ENCODE data around the gene FAM227B. TPM values are rescaled to one million over a fixed set of nuclear protein-coding genes. Genes with fewer than 3 reads are reported as not detected.
"Not testable (repeated sequence)": the region's sequence is repeated elsewhere in the genome, so short reads cannot be mapped to it uniquely, and the experiment has no call there.

FAM227B gene
- total RNA-seq, 1 donor from 2014 or later, result 19.4 TPM

- peak; percentile 85 for ATAC-seq (ENCODE audit: poor library complexity)
- DNase-seq, result no peak
- intact Hi-C loops (cut with DNase I), result loop anchor here (5.0 to 10.0 kb wide), 2 partner anchors 191 to 568 kb away; no protein-coding TSS in a partner anchor
These were observed 197.6 kb downstream of the FAM227B start, which contains the start of gene FGF7 for GRCh38 chr15:49423021-49423420. Gene FGF7, plus strand, starts transcription at chr15:49423242. Its CDS starts 1,056 bp downstream, at chr15:49424298.

GRCh38 chr15:49421991-49422390 is 198.6 kb downstream of the FAM227B start:
- ATAC-seq (ENCODE audit: poor library complexity) (peak; percentile 63), DNase-seq (peak; percentile 78)
- intact Hi-C loops (cut with DNase I), result loop anchor here (5.0 to 10.0 kb wide), 2 partner anchors 190 to 567 kb away; no protein-coding TSS in a partner anchor

GRCh38 chr15:49418811-49419210 is 201.8 kb downstream of the FAM227B start:
- intact Hi-C loops (cut with DNase I), result no loop called here
- no peak for DNase-seq
- ATAC-seq (ENCODE audit: poor library complexity), result no peak

GRCh38 chr15:49415638-49416037 is 205.0 kb downstream of the FAM227B start:
- ATAC-seq (ENCODE audit: poor library complexity) (no peak), DNase-seq (no peak)
- intact Hi-C loops (cut with DNase I), result no loop called here

GRCh38 chr15:49415149-49415548 is 205.5 kb downstream of the FAM227B start:
- DNase-seq (no peak), ATAC-seq (ENCODE audit: poor library complexity) (no peak)
- intact Hi-C loops (cut with DNase I), result no loop called here

- intact Hi-C loops (cut with DNase I), result no loop called here
- no peak for ATAC-seq (ENCODE audit: poor library complexity)
- DNase-seq, result no peak
These were observed 207.8 kb downstream of the FAM227B start for GRCh38 chr15:49412797-49413196.

- intact Hi-C loops (cut with DNase I), result no loop called here
- DNase-seq, result no peak
These were observed 210.0 kb downstream of the FAM227B start for GRCh38 chr15:49410641-49411040.

GRCh38 chr15:49406352-49407118 is 214.1 kb downstream of the FAM227B start:
- ATAC-seq (ENCODE audit: poor library complexity), result no peak
- peak; percentile 26 for DNase-seq
- intact Hi-C loops (cut with DNase I), result no loop called here

More at GRCh38 chr15:49410641-49411040, 210.0 kb downstream of the FAM227B start:
- no peak for ATAC-seq (ENCODE audit: poor library complexity)

- intact Hi-C loops (cut with DNase I); DNase-seq; ATAC-seq (ENCODE audit: poor library complexity): not testable (repeated sequence)
These were observed 217.9 kb downstream of the FAM227B start for GRCh38 chr15:49402515-49403296.

- intact Hi-C loops (cut with DNase I), result no loop called here
- ATAC-seq (ENCODE audit: poor library complexity) (no peak), DNase-seq (no peak)
These were observed 233.1 kb downstream of the FAM227B start for GRCh38 chr15:49387471-49387870.

- ATAC-seq (ENCODE audit: poor library complexity) (no peak), DNase-seq (no peak)
- intact Hi-C loops (cut with DNase I), result no loop called here
These were observed 237.4 kb downstream of the FAM227B start for GRCh38 chr15:49383266-49383665.

GRCh38 chr15:49382394-49382793 is 238.2 kb downstream of the FAM227B start:
- ATAC-seq (ENCODE audit: poor library complexity) (no peak), DNase-seq (no peak)
- intact Hi-C loops (cut with DNase I), result no loop called here

GRCh38 chr15:49380912-49381311 is 239.7 kb downstream of the FAM227B start:
- no peak for DNase-seq
- intact Hi-C loops (cut with DNase I), result no loop called here
- no peak for ATAC-seq (ENCODE audit: poor library complexity)

- DNase-seq (no peak), ATAC-seq (ENCODE audit: poor library complexity) (no peak)
- intact Hi-C loops (cut with DNase I), result no loop called here
These were observed 240.6 kb downstream of the FAM227B start for GRCh38 chr15:49379996-49380395.

GRCh38 chr15:49372366-49372765 is 248.3 kb downstream of the FAM227B start:
- DNase-seq (no peak), ATAC-seq (ENCODE audit: poor library complexity) (no peak)
- intact Hi-C loops (cut with DNase I), result no loop called here

GRCh38 chr15:49370782-49371181 is 249.8 kb downstream of the FAM227B start:
- DNase-seq, result no peak
- no peak for ATAC-seq (ENCODE audit: poor library complexity)

GRCh38 chr15:49366496-49366895 is 254.1 kb downstream of the FAM227B start:
- intact Hi-C loops (cut with DNase I), result no loop called here
- ATAC-seq (ENCODE audit: poor library complexity) (no peak), DNase-seq (no peak)

More at GRCh38 chr15:49370782-49371181, 249.8 kb downstream of the FAM227B start:
- intact Hi-C loops (cut with DNase I), result no loop called here

GRCh38 chr15:49361370-49361769 is 259.2 kb downstream of the FAM227B start:
- intact Hi-C loops (cut with DNase I), result no loop called here
- DNase-seq, result no peak
- ATAC-seq (ENCODE audit: poor library complexity), result no peak

GRCh38 chr15:49354439-49354838 is 266.2 kb downstream of the FAM227B start:
- ATAC-seq (ENCODE audit: poor library complexity); intact Hi-C loops (cut with DNase I); DNase-seq: not testable (repeated sequence)

- ATAC-seq (ENCODE audit: poor library complexity) (no peak), DNase-seq (no peak)
These were observed 277.1 kb downstream of the FAM227B start for GRCh38 chr15:49343546-49343945.

More at GRCh38 chr15:49343546-49343945, 277.1 kb downstream of the FAM227B start:
- intact Hi-C loops (cut with DNase I), result no loop called here

All from Right ventricle myocardium superior (tissue), 1 donor.